ENCODE measurements around the gene ZNF557. TPM values are rescaled to one million over a fixed set of nuclear protein-coding genes. Genes with fewer than 3 reads are reported as not detected.
A peak's percentile ranks its signal among the peaks of the same experiment; 100 is the strongest.
"Not testable (repeated sequence)": the region's sequence is repeated elsewhere in the genome, so short reads cannot be mapped to it uniquely, and the experiment has no call there.

Gene ZNF557
- total RNA-seq (ENCODE audit: low replicate concordance): 11.2 and 12.9 TPM in 2 replicates

DNA sequence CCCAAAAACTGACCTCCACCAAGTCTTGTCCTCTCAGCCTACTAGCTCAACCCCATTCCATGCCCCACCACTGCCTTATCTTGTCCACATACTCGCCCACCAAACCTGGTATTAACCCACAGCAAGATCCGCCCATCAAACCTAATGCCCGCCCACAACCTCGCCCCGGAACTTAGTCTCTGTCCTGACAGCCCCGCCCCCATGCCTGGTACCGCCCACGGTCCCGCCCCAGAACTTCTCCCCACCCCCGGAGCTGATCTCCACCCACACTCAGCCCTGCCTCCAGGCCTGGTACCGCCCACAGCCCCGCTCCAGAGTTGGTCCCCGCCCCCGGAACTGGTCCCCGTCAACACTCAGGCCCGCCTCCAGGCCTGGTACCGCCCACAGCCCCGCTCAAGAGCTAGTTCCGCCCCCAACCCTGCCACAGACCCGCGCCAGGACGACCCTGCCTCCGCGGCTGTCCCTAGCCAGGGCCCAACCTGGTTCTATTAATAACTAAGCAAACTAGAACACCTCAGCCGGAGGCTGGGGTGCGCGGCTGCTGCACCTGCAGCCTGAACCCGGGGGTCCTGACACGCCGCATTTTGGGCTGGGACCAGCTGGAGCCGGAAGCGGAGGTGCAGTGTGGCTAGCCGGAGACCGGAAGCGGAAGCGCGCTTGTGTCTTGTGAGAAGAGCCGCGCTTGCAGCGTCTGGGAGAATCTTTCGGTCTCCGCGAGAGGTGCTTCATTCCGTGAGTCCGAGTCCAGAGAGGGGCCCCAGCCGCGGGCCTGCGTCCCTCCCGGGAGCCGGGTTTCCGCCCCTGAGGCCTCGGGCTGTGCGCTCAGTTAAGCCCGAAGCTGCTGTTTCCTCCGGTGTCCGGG, at the start of gene ZNF557:
Gene ZNF557 (plus strand): TSS at position 662 of the 862 bp plus-strand sequence. CDS start 5,372 bp downstream, outside the sequence.
- Histone ChIP-seq H3K4me1 (peaks cover 3% of the 10 kb centered on the region), H3K4me3 (peak within 1 kb of the TSS; percentile 98), H3K4me2 (peak within 1 kb of the TSS; percentile 98)

DNA sequence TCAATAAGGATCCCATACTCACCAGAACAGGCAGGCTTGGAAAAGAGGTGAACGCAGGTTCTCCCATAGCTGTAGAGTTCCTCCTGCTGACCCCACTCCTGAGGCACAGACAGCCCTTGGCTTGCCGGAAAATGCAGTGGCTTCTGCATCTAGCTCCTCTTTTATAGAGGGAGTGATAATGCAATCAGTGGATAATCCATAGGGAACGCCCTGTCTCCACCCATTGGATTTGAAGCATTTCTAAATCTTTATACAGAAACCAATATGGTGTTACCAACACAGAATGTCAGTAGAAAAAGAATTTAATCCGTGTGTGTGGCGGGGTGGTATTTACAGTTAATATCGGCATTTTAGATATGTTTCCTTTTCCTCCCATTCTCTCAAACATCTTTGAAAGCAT, 48.2 kb upstream of the ZNF557 start, which contains the start of gene MBD3L2B:
Gene MBD3L2B (minus strand): TSS at position 101 of the 400 bp plus-strand sequence. CDS start 34 bp downstream, at position 67.
- not testable (repeated sequence) for H3K27me3 Mint-ChIP-seq (ENCODE audit: insufficient read depth, low read depth); H3K79me2 ChIP-seq (ENCODE audit: low read depth); H3K27me3 ChIP-seq; H3K27ac Mint-ChIP-seq; H3K4me3 Mint-ChIP-seq; H3K9me3 ChIP-seq (ENCODE audit: low read depth); H3K4me1 Mint-ChIP-seq; H3K9ac ChIP-seq; H2AFZ ChIP-seq (replicated peaks); H3K4me1 ChIP-seq; H3K4me2 ChIP-seq; H3K36me3 ChIP-seq; H3K4me3 ChIP-seq; H3F3A ChIP-seq (ENCODE audit: low read depth); H3K9me3 Mint-ChIP-seq; H3K27ac ChIP-seq; H3K36me3 Mint-ChIP-seq; DNase-seq (ENCODE audit: low spot score); H4K20me1 ChIP-seq (ENCODE audit: low read depth)

More for the DNA sequence above, at the start of gene ZNF557:
- Histone ChIP-seq H3K79me2 (ENCODE audit: low read depth) (peaks cover 16% of the 10 kb centered on the region), H3K36me3 (peaks cover 4% of the 10 kb centered on the region), H3K27me3 (no peaks in the 10 kb centered on the region), H2AFZ (replicated peaks) (peak within 1 kb of the TSS; percentile 100), H3K9me3 (ENCODE audit: low read depth) (peaks cover 5% of the 10 kb centered on the region), H3K9ac (peak within 1 kb of the TSS; percentile 60), H3F3A (ENCODE audit: low read depth) (peaks cover 5% of the 10 kb centered on the region), H4K20me1 (ENCODE audit: low read depth) (peaks cover 4% of the 10 kb centered on the region), H3K27ac (no peak within 1 kb of the TSS)
- H3K4me3 Mint-ChIP-seq: peak within 1 kb of the TSS; percentile 97
- peaks cover 9% of the 10 kb centered on the region for H3K27me3 Mint-ChIP-seq (ENCODE audit: insufficient read depth, low read depth)
- H3K36me3 Mint-ChIP-seq: peaks cover 22% of the 10 kb centered on the region
- peaks cover 3% of the 10 kb centered on the region for H3K4me1 Mint-ChIP-seq
- peaks cover 20% of the 10 kb centered on the region for H3K9me3 Mint-ChIP-seq
- peak; percentile 98 for DNase-seq (ENCODE audit: low spot score)
- peak within 1 kb of the TSS; percentile 54 for H3K27ac Mint-ChIP-seq
- TF ChIP-seq EZH2phosphoT487 (IDR thresholded peaks at IDR 0.05) (no peak), EZH2 (IDR thresholded peaks at IDR 0.05) (no peak)
- TF ChIP-seq, protein P1, sequence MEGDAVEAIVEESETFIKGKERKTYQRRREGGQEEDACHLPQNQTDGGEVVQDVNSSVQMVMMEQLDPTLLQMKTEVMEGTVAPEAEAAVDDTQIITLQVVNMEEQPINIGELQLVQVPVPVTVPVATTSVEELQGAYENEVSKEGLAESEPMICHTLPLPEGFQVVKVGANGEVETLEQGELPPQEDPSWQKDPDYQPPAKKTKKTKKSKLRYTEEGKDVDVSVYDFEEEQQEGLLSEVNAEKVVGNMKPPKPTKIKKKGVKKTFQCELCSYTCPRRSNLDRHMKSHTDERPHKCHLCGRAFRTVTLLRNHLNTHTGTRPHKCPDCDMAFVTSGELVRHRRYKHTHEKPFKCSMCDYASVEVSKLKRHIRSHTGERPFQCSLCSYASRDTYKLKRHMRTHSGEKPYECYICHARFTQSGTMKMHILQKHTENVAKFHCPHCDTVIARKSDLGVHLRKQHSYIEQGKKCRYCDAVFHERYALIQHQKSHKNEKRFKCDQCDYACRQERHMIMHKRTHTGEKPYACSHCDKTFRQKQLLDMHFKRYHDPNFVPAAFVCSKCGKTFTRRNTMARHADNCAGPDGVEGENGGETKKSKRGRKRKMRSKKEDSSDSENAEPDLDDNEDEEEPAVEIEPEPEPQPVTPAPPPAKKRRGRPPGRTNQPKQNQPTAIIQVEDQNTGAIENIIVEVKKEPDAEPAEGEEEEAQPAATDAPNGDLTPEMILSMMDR (IDR thresholded peaks at IDR 0.05): no peak

DNA sequence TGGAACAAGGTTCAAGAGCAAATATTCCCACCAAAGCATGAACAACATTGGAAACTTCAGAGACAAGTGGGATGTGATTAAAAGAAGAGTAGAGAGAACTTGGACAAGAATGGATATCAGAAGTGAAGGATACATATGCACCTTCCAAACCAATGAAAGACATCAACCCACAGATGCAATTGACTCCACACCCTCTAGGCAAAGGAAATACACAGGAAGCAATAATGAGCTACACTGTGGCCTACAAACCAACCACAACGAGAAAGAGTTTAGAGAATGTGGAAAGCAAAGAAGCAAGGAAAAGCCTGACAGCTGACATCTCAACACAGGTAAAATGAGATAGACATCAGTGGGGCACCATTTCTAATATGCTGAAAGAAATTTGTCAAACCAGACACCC, 40.7 kb upstream of the ZNF557 start:
- not testable (repeated sequence) for H3K27me3 Mint-ChIP-seq (ENCODE audit: insufficient read depth, low read depth); H3K4me3 Mint-ChIP-seq; H3K36me3 ChIP-seq; H3K4me3 ChIP-seq; DNase-seq (ENCODE audit: low spot score); H3F3A ChIP-seq (ENCODE audit: low read depth); H3K27me3 ChIP-seq; H3K36me3 Mint-ChIP-seq; H3K79me2 ChIP-seq (ENCODE audit: low read depth); H3K9me3 Mint-ChIP-seq; H3K27ac Mint-ChIP-seq; H3K4me2 ChIP-seq; H3K4me1 ChIP-seq; H3K27ac ChIP-seq; H3K9ac ChIP-seq; H3K4me1 Mint-ChIP-seq; H4K20me1 ChIP-seq (ENCODE audit: low read depth); H3K9me3 ChIP-seq (ENCODE audit: low read depth); H2AFZ ChIP-seq (replicated peaks)

DNA sequence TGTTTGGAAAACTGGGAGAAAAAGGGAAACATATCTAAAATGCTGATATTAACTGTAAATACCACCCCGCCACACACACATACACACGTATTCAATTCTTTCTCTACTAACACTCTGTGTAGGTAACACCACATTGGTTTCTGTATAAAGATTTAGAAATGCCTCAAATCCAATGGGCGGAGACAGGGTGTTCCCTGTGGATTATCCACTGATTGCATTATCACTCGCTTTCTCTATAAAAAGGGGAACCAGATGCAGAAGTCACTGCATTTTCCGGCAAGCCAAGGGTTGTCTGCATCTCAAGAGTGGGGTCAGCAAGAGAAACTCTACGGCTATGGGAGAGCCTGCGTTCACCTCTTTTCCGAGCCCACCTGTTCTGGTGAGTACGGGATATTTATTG, 39.2 kb upstream of the ZNF557 start, which contains the start of gene MBD3L5:
Gene MBD3L5 (plus strand): TSS at position 301 of the 400 bp plus-strand sequence. CDS start 34 bp downstream, at position 335.
- not testable (repeated sequence) for H3K4me2 ChIP-seq; H4K20me1 ChIP-seq (ENCODE audit: low read depth); H3K9ac ChIP-seq; H3K4me1 Mint-ChIP-seq; H3K79me2 ChIP-seq (ENCODE audit: low read depth); H3K4me3 ChIP-seq; H3F3A ChIP-seq (ENCODE audit: low read depth); H3K9me3 ChIP-seq (ENCODE audit: low read depth); H3K4me1 ChIP-seq; H3K36me3 Mint-ChIP-seq; H3K27ac ChIP-seq; H3K27ac Mint-ChIP-seq; DNase-seq (ENCODE audit: low spot score); H3K4me3 Mint-ChIP-seq; H2AFZ ChIP-seq (replicated peaks); H3K27me3 ChIP-seq; H3K36me3 ChIP-seq; H3K9me3 Mint-ChIP-seq; H3K27me3 Mint-ChIP-seq (ENCODE audit: insufficient read depth, low read depth)

DNA sequence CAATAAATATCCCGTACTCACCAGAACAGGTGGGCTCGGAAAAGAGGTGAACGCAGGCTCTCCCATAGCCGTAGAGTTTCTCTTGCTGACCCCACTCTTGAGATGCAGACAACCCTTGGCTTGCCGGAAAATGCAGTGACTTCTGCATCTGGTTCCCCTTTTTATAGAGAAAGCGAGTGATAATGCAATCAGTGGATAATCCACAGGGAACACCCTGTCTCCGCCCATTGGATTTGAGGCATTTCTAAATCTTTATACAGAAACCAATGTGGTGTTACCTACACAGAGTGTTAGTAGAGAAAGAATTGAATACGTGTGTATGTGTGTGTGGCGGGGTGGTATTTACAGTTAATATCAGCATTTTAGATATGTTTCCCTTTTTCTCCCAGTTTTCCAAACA, 29.4 kb upstream of the ZNF557 start, which contains the start of gene MBD3L4:
Gene MBD3L4 (minus strand): TSS at position 101 of the 400 bp plus-strand sequence. CDS start 35 bp downstream, at position 66.
- not testable (repeated sequence) for H3K9ac ChIP-seq; H3K27ac Mint-ChIP-seq; H4K20me1 ChIP-seq (ENCODE audit: low read depth); H3K27me3 ChIP-seq; H3K4me1 ChIP-seq; H3K4me3 Mint-ChIP-seq; H3F3A ChIP-seq (ENCODE audit: low read depth); H3K4me2 ChIP-seq; H3K27ac ChIP-seq; H3K36me3 ChIP-seq; H3K27me3 Mint-ChIP-seq (ENCODE audit: insufficient read depth, low read depth); H3K36me3 Mint-ChIP-seq; H3K4me3 ChIP-seq; DNase-seq (ENCODE audit: low spot score); H3K9me3 Mint-ChIP-seq; H2AFZ ChIP-seq (replicated peaks); H3K4me1 Mint-ChIP-seq; H3K79me2 ChIP-seq (ENCODE audit: low read depth); H3K9me3 ChIP-seq (ENCODE audit: low read depth)

DNA sequence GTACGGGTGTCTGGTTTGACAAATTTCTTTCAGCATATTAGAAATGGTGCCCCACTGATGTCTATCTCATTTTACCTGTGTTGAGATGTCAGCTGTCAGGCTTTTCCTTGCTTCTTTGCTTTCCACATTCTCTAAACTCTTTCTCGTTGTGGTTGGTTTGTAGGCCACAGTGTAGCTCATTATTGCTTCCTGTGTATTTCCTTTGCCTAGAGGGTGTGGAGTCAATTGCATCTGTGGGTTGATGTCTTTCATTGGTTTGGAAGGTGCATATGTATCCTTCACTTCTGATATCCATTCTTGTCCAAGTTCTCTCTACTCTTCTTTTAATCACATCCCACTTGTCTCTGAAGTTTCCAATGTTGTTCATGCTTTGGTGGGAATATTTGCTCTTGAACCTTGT, 27.9 kb upstream of the ZNF557 start:
- not testable (repeated sequence) for H3K4me1 Mint-ChIP-seq; H3F3A ChIP-seq (ENCODE audit: low read depth); H3K27ac ChIP-seq; H3K4me1 ChIP-seq; H3K27ac Mint-ChIP-seq; H3K4me3 Mint-ChIP-seq; H3K27me3 Mint-ChIP-seq (ENCODE audit: insufficient read depth, low read depth); H3K27me3 ChIP-seq; H3K4me3 ChIP-seq; H2AFZ ChIP-seq (replicated peaks); H3K79me2 ChIP-seq (ENCODE audit: low read depth); H3K4me2 ChIP-seq; H4K20me1 ChIP-seq (ENCODE audit: low read depth); H3K9ac ChIP-seq; DNase-seq (ENCODE audit: low spot score); H3K9me3 Mint-ChIP-seq; H3K9me3 ChIP-seq (ENCODE audit: low read depth); H3K36me3 Mint-ChIP-seq; H3K36me3 ChIP-seq

DNA sequence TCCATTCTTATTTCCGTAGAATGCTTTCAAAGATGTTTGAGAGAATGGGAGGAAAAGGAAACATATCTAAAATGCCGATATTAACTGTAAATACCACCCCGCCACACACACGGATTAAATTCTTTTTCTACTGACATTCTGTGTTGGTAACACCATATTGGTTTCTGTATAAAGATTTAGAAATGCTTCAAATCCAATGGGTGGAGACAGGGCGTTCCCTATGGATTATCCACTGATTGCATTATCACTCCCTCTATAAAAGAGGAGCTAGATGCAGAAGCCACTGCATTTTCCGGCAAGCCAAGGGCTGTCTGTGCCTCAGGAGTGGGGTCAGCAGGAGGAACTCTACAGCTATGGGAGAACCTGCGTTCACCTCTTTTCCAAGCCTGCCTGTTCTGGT, 20.5 kb upstream of the ZNF557 start, which contains the start of gene MBD3L2:
Gene MBD3L2 (plus strand): TSS at position 301 of the 400 bp plus-strand sequence. CDS start 53 bp downstream, at position 354.
- H3K36me3 Mint-ChIP-seq; H4K20me1 ChIP-seq (ENCODE audit: low read depth); H3K9me3 ChIP-seq (ENCODE audit: low read depth); H3K4me3 ChIP-seq; H3K27me3 Mint-ChIP-seq (ENCODE audit: insufficient read depth, low read depth); DNase-seq (ENCODE audit: low spot score); H3K27ac Mint-ChIP-seq; H3K27me3 ChIP-seq; H3K9me3 Mint-ChIP-seq; H3K9ac ChIP-seq; H3K4me1 Mint-ChIP-seq; H3F3A ChIP-seq (ENCODE audit: low read depth); H3K27ac ChIP-seq; H3K79me2 ChIP-seq (ENCODE audit: low read depth); H3K4me2 ChIP-seq; H2AFZ ChIP-seq (replicated peaks); H3K36me3 ChIP-seq; H3K4me3 Mint-ChIP-seq; H3K4me1 ChIP-seq: not testable (repeated sequence)

Data from neural progenitor cell (in vitro differentiated cells).